CD4-positive, CD25-positive, alpha-beta regulatory T cell (primary cell): ENCODE results near the gene SRPK2. TPM values are rescaled to one million over a fixed set of nuclear protein-coding genes. Genes with fewer than 3 reads are reported as not detected.
"Not testable (repeated sequence)": the region's sequence is repeated elsewhere in the genome, so short reads cannot be mapped to it uniquely, and the experiment has no call there.

Experiments used
- ATAC-seq, 2 donors: fragments of 150-1000 bp; cut with Tn5 transposase; one replicate each; pipeline ENCODE4 v1.10.0; 2021; ENCODE audit warnings: low read depth in 2 of 2, moderate number of reproducible peaks in 2 of 2, moderate library complexity in 1 of 2
- DNase-seq, 3 donors: peaks; one replicate each; pipeline versions ENCODE4 v3.0.0 to v3.0.0-alpha.2; 2012 to 2022; ENCODE audit warnings: mixed read lengths in 1 of 3
- H3K27ac ChIP-seq: one replicate; pipeline ENCODE4 v1.7.0; 2013; ENCODE audit warnings: mild to moderate bottlenecking, low read length; ENCODE audit not compliant: insufficient read depth, poor library complexity, severe bottlenecking
- H3K27me3 ChIP-seq: one replicate; pipeline ENCODE4 v1.7.0; 2013; ENCODE audit warnings: low read length; ENCODE audit not compliant: control insufficient read depth, insufficient read depth
- H3K36me3 ChIP-seq: one replicate; pipeline ENCODE4 v1.7.0; 2013; ENCODE audit warnings: mild to moderate bottlenecking, low read length, moderate library complexity; ENCODE audit not compliant: control insufficient read depth, insufficient read depth
- H3K4me1 ChIP-seq: 2 replicates; pipeline ENCODE4 v1.7.0; 2013; ENCODE audit warnings: mild to moderate bottlenecking, low read length; ENCODE audit not compliant: insufficient read depth, control insufficient read depth, poor library complexity, severe bottlenecking
- H3K4me3 ChIP-seq: one replicate; pipeline ENCODE4 v1.7.0; 2013; ENCODE audit warnings: low read depth, mild to moderate bottlenecking, low read length, moderate library complexity
- H3K9me3 ChIP-seq, 2 experiments: 1 replicate in 1 of 2; 2 replicates in 1 of 2; pipeline ENCODE4 v1.7.0; 2013; ENCODE audit warnings: low read length in 2 of 2, mild to moderate bottlenecking in 1 of 2, moderate library complexity in 1 of 2; ENCODE audit not compliant: control insufficient read depth in 2 of 2
- H3K27ac Mint-ChIP-seq, 3 donors: one replicate each; pipeline ENCODE4 v1.8.0; 2020 to 2022; ENCODE audit warnings: mild to moderate bottlenecking in 3 of 3, mixed read lengths in 3 of 3, moderate library complexity in 2 of 3
- H3K27me3 Mint-ChIP-seq: one replicate; pipeline ENCODE4 v1.8.0; 2022; ENCODE audit warnings: mild to moderate bottlenecking, mixed read lengths
- H3K36me3 Mint-ChIP-seq: one replicate; pipeline ENCODE4 v1.8.0; 2020; ENCODE audit warnings: mixed read lengths
- H3K4me1 Mint-ChIP-seq, 4 donors: one replicate each; pipeline ENCODE4 v1.8.0; 2020 to 2022; ENCODE audit warnings: mixed read lengths in 4 of 4, mild to moderate bottlenecking in 1 of 4
- H3K4me3 Mint-ChIP-seq, 4 donors: one replicate each; pipeline ENCODE4 v1.8.0; 2020 to 2022; ENCODE audit warnings: mild to moderate bottlenecking in 4 of 4, mixed read lengths in 4 of 4, moderate library complexity in 3 of 4
- H3K9me3 Mint-ChIP-seq, 7 donors: one replicate each; pipeline ENCODE4 v1.8.0; 2020 to 2022; ENCODE audit warnings: mixed read lengths in 7 of 7, mild to moderate bottlenecking in 3 of 7, moderate library complexity in 2 of 7
- polyA plus RNA-seq, 4 donors: library from polyadenylated mRNA; unstranded; fragments of 300-500 nt; fragmentation: Illumina TruSeq; gene quantifications; one replicate each; pipeline ENCODE4 v1.2.3, GENCODE V29; 2021
- total RNA-seq: library from RNA; stranded (reverse); gene quantifications from one replicate; pipeline ENCODE4 v1.2.3, GENCODE V29; 2022

Gene SRPK2
- total and polyA plus RNA-seq, 5 donors from 2014 or later, result 50.3 to 77.2 (median 62.6) TPM

GRCh38 chr7:105306298-105306748 lies 82.4 kb downstream of the SRPK2 start:
- H3K4me3 ChIP-seq, result peak overlapping the region; percentile 59
- Mint-ChIP-seq H3K4me1 (peaks cover 50 to 85% (median 69%) of the 10 kb centered on the region in 4 donors), H3K36me3 (peaks cover 3% of the 10 kb centered on the region), H3K4me3 (peak overlapping the region; percentile 13 to 78 (median 62)), H3K9me3 (no peaks in the 10 kb centered on the region), H3K27me3 (no peaks in the 10 kb centered on the region), H3K27ac (peak overlapping the region; percentile 68 to 84 (median 74))
- peaks cover 55% of the 10 kb centered on the region for H3K4me1 ChIP-seq
- ATAC-seq, result peak; percentile 19 to 29
- H3K36me3 ChIP-seq, result no peaks in the 10 kb centered on the region
- DNase-seq, result peak in 2 of 3 donors; percentile 11 to 80
- no peak overlapping the region for H3K27ac ChIP-seq
- no peaks in the 10 kb centered on the region for H3K9me3 ChIP-seq
- no peaks in the 10 kb centered on the region for H3K27me3 ChIP-seq

- Mint-ChIP-seq H3K4me1 (peaks cover 50 to 84% (median 70%) of the 10 kb centered on the region in 4 donors), H3K9me3 (peaks cover 0 to under 1% (median 0%) of the 10 kb centered on the region in 7 donors), H3K4me3 (peak overlapping the region; percentile 13 to 78 (median 62)), H3K27me3 (peaks cover 3% of the 10 kb centered on the region), H3K36me3 (peaks cover 3% of the 10 kb centered on the region), H3K27ac (peak overlapping the region; percentile 32 to 84 (median 34))
- ATAC-seq (no peak), DNase-seq (no peak)
- Histone ChIP-seq H3K27me3 (no peaks in the 10 kb centered on the region), H3K4me1 (peaks cover 55% of the 10 kb centered on the region), H3K27ac (no peak overlapping the region), H3K9me3 (no peaks in the 10 kb centered on the region), H3K36me3 (no peaks in the 10 kb centered on the region), H3K4me3 (peak overlapping the region; percentile 59)
These were observed 83.1 kb downstream of the SRPK2 start for GRCh38 chr7:105305633-105306032.

GRCh38 chr7:105304040-105304895 lies 84.5 kb downstream of the SRPK2 start:
- DNase-seq (peak in 1 of 3 donors; percentile 46), ATAC-seq (no peak)
- Histone ChIP-seq H3K4me3 (peak overlapping the region; percentile 55), H3K27ac (peak overlapping the region; percentile 33), H3K27me3 (no peaks in the 10 kb centered on the region), H3K36me3 (no peaks in the 10 kb centered on the region), H3K9me3 (no peaks in the 10 kb centered on the region), H3K4me1 (peaks cover 50% of the 10 kb centered on the region)
- Mint-ChIP-seq H3K4me1 (peaks cover 45 to 87% (median 68%) of the 10 kb centered on the region in 4 donors), H3K9me3 (peaks cover 0 to 2% (median 0%) of the 10 kb centered on the region in 7 donors), H3K4me3 (peak overlapping the region; percentile 7 to 74 (median 42)), H3K27ac (peak overlapping the region; percentile 54 to 87 (median 69)), H3K27me3 (peaks cover 6% of the 10 kb centered on the region), H3K36me3 (peaks cover 3% of the 10 kb centered on the region)

- not testable (repeated sequence) for H3K36me3 ChIP-seq, ATAC-seq, H3K27me3 Mint-ChIP-seq, H3K9me3 ChIP-seq, H3K9me3 Mint-ChIP-seq, H3K36me3 Mint-ChIP-seq, H3K27me3 ChIP-seq
- DNase-seq, result peak; percentile 4 to 80 (median 80)
- Mint-ChIP-seq H3K27ac (peak overlapping the region; percentile 67 to 86 (median 81)), H3K4me3 (peak overlapping the region; percentile 66 to 85 (median 80)), H3K4me1 (peaks cover 53 to 85% (median 69%) of the 10 kb centered on the region in 4 donors)
- peak overlapping the region; percentile 63 for H3K4me3 ChIP-seq
- H3K4me1 ChIP-seq, result peaks cover 52% of the 10 kb centered on the region
- peak overlapping the region; percentile 55 for H3K27ac ChIP-seq
These were observed 88.1 kb downstream of the SRPK2 start for GRCh38 chr7:105300587-105300986.

DNA sequence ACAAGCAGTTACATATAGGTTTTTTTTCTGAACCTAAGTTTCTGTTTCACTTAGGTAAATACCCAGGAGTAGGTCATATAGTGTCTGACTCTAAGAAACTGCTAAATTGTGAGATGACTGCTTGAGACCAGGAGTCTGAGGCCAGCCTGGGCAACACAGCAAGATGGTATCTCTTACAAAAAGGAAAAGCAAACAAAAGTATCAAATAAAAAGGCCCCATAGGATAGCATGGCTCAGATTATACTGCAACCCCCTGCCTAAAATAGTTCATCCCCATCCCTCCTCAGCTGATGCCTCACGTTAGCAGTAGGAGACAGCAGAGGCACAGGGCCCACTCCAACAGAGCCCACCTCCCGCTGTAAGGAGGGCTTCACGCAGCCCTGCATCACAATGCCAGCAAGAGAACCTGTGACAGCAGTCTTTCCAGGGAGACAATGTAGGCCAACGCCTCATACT lies 90.3 kb downstream of the SRPK2 start:
- H3K27me3 Mint-ChIP-seq, result peaks cover 6% of the 10 kb centered on the region
- ATAC-seq (peak; percentile 54 to 66), DNase-seq (peak in 1 of 3 donors; percentile 76)
- Histone ChIP-seq H3K27ac (peak overlapping the region; percentile 76), H3K4me1 (peaks cover 45% of the 10 kb centered on the region), H3K4me3 (peak overlapping the region; percentile 56), H3K27me3 (no peaks in the 10 kb centered on the region), H3K36me3 (no peaks in the 10 kb centered on the region), H3K9me3 (no peaks in the 10 kb centered on the region)
- peak overlapping the region; percentile 29 to 79 (median 64) for H3K4me3 Mint-ChIP-seq
- H3K27ac Mint-ChIP-seq, result peak overlapping the region; percentile 85 to 95 (median 94)
- H3K36me3 Mint-ChIP-seq, result peaks cover 3% of the 10 kb centered on the region
- peaks cover 41 to 75% (median 55%) of the 10 kb centered on the region in 4 donors for H3K4me1 Mint-ChIP-seq
- peaks cover 0 to 2% (median 0%) of the 10 kb centered on the region in 7 donors for H3K9me3 Mint-ChIP-seq

- no peaks in the 10 kb centered on the region for H3K27me3 ChIP-seq
- Mint-ChIP-seq H3K36me3 (peaks cover 3% of the 10 kb centered on the region), H3K4me1 (peaks cover 40 to 74% (median 55%) of the 10 kb centered on the region in 4 donors), H3K27me3 (peaks cover 6% of the 10 kb centered on the region), H3K4me3 (peak overlapping the region; percentile 29 to 79 (median 64)), H3K27ac (peak overlapping the region; percentile 85 to 95 (median 94)), H3K9me3 (peaks cover 0 to 2% (median 0%) of the 10 kb centered on the region in 7 donors)
- H3K9me3 ChIP-seq, result no peaks in the 10 kb centered on the region
- peak overlapping the region; percentile 76 for H3K27ac ChIP-seq
- no peak for ATAC-seq
- no peaks in the 10 kb centered on the region for H3K36me3 ChIP-seq
- H3K4me3 ChIP-seq, result peak overlapping the region; percentile 56
- DNase-seq, result no peak
- peaks cover 45% of the 10 kb centered on the region for H3K4me1 ChIP-seq
These were observed 90.7 kb downstream of the SRPK2 start for GRCh38 chr7:105297985-105298384.

DNA sequence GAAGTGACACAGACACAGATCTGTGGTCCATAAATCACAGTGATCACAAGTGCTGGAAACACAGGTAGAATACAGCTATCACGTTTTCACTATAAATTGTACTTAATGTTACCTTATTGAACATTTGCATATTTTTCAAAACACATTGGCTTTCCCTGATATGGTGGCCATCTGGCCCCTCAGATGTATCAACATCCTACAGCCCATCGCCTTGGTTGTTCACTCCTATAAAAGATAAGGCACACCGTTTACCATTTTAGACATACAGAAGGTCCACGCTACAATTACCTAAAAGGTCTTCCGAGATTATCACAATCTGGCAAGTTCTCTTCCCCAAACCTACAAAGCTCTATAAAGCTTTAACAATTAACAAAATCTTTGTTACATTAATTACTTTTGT lies 91.4 kb downstream of the SRPK2 start:
- Mint-ChIP-seq H3K36me3 (peaks cover 3% of the 10 kb centered on the region), H3K27ac (peak overlapping the region in 2 of 3 donors; percentile 76 to 84), H3K4me3 (peak overlapping the region; percentile 13 to 70 (median 48)), H3K9me3 (peaks cover 0 to 2% (median 0%) of the 10 kb centered on the region in 7 donors), H3K4me1 (peaks cover 40 to 74% (median 57%) of the 10 kb centered on the region in 4 donors), H3K27me3 (peaks cover 6% of the 10 kb centered on the region)
- Histone ChIP-seq H3K27ac (peak overlapping the region; percentile 76), H3K36me3 (no peaks in the 10 kb centered on the region), H3K27me3 (no peaks in the 10 kb centered on the region), H3K4me3 (peak overlapping the region; percentile 16), H3K4me1 (peaks cover 45% of the 10 kb centered on the region), H3K9me3 (no peaks in the 10 kb centered on the region)
- ATAC-seq (no peak), DNase-seq (no peak)
